Stimulated activated CD8-positive, alpha-beta memory T cell treated with anti-CD3 and anti-CD28 coated beads, Interleukin-12 subunit alpha, Interleukin-12 subunit beta, amount 100 ng/mL, for 24 hours (primary cell): ENCODE measurements around the gene PRR16.

Experiments used
- DNase-seq: peaks from one replicate; pipeline ENCODE4 v3.0.0-alpha.2; 2020; ENCODE audit errors: extremely low read depth

The PRR16 gene

DNA sequence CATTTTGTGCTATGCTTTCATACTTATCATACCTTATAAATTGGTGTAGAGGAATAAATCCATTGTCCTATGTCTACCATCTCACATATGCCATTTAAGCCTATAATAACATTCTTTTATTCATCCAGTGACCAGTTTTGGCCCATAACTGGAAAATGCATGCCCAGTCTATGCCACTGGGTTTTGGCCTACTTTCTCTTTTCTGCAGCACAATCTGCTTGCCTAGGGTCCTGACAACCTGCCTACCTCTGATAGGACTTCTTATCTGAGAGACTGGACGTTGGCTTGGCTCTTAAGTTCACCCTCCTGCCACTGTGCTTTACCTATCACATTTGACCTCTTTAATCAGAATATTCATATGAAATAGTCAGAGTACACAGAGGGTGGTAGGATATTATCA lies 103.0 kb downstream of the PRR16 start:
- DNase-seq, result no peak

DNA sequence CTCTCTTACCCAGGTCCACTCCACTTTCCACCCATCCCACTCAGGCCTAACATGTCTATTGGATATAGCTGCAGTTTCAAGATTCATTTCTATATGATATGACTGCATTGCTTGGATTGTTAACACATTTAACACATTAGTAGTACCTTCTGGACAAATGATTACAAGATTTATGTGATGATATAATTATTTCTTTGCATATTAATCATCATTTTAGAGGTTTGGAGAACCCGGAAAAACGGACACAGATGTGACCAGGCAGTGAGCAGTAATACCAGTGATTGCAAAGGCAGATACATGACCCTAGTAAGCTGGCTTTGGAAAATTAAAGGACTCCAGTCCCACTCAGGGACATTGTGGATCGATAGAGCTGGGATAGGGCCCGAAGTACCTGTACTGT lies 103.8 kb downstream of the PRR16 start:
- DNase-seq, result no peak

DNA sequence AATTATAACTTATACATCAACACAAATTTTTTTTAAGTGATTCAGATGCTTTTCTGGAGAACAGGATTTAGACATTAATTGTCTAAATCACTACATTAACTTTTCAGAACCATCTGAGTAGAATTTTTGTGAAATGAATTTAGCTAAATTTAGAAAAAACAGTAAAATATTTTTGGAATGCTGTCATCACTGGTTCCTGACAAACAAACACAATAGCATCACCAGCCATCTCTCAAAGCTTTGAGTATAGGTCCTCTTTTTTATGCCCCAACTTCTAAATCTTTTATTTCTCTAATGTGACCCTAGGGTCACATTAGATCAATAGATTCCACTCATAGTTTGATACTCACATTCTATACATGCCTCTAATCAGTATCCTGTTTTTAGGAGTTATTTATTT lies 104.6 kb downstream of the PRR16 start:
- no peak for DNase-seq

DNA sequence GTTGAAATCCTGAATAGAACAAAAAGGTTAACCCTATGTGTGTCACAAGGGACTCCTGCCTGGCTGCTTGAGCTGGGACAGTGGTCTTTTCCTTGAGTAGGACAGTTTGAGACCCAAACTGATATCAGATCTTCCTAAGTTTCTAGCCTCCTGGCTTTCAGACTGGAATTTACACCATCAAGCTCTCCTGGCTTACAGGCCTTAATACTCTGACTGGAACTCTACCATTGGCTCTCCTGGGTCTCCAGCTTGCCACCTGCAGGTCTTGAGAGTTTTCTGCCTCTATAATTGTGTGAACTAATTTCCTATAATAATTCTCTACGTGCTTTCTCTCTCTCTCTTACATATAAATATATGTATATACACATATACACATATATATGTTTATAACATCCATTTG lies 112.5 kb downstream of the PRR16 start:
- no peak for DNase-seq

DNA sequence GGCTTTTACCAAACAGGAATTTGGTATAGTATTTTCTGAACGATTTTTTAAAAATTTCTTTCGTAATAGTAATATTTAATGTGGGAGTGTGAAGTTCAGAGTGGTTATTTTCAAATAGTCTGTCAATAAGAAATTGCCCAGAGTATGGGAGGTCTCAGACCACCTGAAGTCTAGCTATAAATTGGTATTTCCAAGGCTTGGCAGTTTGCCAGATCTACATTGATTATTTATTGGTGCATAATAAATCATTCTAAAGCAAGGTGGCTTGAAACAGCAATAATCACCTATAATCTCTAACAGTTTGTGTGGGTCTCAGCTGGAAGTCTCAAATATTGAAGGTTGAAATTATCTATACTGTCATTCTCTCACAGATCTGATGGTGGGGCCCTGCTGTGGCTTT lies 118.5 kb downstream of the PRR16 start:
- DNase-seq, result no peak

DNA sequence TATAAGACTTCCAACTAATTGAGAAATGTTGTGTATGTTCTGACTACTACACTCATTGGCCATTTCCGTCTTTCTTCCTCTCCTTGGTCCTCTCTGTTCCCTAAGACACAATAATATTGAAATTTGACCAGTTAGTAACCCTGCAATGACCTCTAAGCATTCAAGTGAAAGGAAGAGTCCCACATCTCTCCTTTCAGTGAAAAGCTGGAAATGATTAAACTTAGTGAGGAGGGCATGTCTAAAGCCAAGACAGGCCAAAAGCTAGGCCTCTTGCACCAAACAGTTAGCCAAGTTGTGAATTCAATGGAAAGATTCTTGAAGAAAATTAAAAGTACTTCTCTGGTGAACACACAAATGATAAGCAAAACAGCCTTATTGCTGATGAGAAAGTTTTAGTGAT lies 122.5 kb downstream of the PRR16 start:
- no peak for DNase-seq

DNA sequence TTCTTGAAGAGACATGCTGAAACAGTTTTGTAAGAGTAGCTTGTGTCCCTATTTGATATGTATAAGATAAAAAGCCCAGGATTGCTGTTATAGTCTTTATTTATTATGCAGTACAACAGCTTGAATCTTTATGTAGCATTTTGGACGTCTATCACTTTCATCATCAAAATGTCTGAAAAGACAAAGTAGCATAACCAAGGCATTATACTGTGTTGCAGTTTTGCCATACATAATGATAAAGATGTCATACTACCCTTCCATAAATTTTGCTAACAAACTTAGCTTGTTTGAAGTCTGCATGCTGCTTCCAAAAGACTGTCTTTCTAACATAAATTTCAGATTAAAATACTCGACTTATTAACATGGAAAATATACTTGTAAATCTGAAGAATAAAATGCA lies 127.8 kb downstream of the PRR16 start:
- DNase-seq, result no peak

DNA sequence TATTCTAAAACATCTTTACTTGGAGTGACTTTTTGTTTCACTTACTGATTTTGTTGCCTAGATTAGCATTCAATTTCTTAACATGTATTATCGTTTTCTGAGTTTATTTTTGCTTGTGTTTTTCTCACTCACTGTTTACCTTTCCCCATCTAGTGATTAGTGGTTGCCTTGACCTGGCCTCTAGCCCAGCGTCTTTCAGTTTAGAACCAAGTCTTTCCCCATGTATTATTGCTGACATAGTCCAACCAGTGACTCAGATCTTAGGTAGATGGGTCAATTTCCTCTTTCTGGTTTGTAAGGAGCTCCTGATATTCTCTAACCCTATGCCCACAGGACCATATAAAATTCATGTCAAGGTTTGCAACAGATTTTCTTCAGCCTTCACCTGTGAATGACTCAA lies 135.5 kb downstream of the PRR16 start:
- no peak for DNase-seq

DNA sequence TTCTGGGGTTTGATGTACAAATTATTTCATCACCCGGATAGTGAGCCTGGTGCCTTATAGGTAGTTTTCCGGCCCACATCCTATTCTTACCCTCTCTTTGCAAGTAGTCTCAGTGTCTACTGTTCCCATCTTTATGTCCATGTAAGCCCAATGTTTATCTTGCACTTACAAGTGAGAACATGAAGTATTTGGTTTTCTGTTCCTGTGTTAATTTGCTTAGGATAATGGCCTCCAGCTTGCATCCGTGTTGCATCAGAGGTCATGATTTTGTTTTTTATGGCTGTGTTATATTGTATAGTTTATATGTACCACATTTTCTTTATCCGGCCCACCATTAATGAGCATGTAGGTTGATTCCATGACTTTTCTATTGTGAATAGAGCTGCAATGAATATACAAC lies 136.5 kb downstream of the PRR16 start:
- no peak for DNase-seq

DNA sequence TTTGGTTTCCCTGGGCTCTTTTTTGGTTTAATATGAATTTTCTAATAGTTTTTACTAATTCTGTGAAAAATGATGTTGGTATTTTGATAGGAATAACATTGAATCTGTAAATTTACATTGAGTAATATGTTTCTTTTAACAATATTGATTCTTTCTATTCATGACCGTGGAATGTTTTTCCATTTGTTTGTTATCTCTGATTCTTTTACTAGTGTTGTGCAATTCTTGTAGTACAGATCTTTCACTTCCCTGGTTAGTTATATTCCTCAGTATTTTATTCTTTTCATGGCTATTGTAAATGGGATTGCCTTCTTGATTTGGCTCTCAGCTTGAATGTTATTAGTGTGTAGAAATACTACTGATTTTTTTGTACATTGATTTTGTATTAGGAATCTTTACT lies 137.9 kb downstream of the PRR16 start:
- DNase-seq, result no peak

DNA sequence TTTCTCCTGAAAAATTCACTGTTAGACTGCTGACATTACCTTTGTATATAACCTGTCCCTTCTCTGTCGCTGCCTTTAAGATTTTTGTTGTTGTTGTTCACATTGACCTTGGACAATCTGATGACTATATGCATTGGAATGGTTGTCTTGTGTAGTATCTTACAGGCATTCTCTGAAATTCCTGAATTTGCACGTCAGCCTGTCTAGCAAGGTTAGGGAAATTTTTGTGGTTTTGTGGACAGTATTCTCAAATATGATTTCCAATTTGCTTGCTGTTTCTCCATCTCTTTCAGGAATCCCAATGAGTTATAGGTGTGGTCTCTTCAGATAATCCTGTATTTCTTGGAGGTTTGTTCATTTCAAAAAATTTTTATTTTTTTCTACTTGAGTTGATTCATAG lies 140.8 kb downstream of the PRR16 start:
- no peak for DNase-seq

DNA sequence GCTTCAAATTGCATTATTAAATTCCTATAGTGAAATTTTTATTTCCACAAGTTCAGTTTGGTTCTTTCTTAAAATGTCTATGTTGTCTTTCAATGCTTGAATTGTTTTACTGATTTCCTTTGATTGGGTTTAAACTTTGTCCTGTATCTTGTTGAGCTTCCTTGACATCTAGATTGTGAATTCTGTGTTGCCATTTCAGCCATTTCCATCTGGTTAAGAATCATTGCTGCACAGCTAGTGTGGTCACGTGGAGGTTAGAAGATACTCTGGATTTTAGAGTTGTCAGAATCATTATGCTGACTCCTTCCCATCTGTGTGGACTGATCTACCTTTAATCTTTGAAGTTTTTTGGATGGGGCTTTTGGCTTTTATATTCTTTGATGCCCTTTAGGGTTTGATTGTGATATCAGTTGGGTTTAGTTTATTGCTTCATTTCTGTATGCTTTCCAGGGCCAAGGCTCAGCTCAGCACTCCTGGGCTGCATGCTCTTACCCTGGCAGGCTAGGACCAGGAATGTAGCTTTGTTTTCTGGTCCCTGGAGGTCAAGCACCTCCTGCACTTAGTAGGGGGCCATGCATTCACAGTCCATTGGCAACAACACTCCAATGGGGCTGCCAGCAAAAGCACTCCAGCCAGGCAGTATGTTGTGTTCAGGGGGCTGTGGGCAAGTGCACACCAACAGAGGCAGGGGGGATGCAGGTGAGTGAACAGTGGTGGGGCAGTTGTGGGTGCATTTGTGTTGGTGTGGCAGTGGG lies 141.4 kb downstream of the PRR16 start:
- no peak for DNase-seq

DNA sequence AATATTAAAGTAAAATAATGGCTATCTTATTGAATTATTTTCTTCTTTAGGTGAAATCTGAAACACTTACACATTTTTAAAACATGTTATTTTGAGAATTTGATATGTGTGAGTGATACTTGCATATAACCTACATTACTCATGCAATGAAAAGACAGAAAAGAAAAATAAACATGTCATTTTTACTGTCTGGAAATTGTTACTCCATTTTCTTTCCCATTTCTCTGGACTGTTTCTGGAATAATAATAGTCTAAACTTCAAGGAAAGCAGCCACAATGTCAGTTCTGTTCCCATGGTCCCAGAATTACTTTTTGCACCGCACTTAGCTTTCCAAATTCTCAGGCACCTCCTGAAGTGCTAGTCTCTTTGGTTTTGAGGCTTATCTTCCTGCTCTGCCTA lies 145.5 kb downstream of the PRR16 start:
- DNase-seq, result no peak

DNA sequence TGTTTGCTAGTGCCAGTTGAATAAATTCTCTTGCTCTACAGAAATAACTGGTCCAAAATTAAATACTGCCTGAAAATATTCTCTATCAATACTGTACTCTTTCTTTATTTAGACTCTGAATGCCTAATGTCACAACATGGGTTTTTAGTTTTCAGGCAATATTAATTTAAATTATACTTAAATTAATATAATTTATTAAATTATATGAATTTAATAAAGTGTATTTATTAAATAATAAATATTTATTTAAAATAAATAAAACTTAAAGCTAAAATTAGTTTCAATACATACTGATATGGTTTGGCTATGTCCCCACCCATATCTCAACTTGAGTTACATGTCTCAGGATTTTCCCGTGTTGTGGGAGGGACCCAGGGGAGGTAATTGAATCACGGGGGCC lies 146.0 kb downstream of the PRR16 start:
- DNase-seq, result no peak

DNA sequence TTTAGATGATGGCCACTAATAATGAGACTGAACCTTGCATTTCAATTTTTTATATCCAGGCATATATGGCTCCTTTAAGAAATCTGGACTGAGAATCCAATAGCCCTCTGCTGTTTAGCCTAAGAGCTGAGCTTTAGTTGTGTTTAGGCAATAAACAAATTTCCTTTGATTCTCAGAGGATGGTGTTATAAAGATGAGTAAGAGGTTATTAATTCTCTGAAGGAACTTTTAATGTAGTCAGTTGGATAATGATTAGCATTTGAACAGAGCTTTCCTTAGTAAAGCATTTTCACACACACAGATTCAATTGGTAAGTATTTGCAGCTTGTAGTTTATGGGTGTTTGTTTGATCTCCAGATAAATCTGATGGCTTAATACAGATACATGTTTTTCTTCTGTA lies 149.6 kb downstream of the PRR16 start:
- no peak for DNase-seq

DNA sequence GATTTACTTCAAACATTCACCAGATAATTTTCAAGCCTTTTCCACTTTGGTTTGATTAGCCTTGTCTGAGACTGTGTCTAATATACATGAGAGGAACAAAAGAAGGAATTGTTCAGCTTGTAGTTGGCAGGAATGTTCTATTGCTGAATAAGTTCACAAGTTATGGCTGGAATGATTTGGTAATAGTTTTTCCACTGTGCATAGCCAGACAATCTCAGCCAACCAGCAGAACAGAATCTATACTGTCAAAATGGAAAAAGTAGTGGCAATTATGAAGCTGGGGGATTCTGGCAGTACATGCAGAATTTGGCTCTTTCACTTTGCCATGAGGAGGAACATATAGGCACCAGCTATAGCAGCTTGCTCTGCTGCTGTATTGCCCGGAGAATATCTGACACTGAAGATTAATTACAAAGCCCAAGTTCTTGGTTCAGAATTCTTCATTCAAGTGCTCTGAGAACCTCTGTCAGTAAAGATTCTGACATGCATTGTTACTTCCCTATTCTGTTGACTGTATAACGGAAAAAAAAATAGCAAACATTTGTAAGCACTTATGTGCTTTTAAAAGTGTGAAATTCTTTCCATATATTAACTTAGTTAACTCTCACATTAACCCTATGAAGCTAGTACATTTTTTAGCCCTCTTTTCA lies 150.6 kb downstream of the PRR16 start:
- DNase-seq, result no peak

DNA sequence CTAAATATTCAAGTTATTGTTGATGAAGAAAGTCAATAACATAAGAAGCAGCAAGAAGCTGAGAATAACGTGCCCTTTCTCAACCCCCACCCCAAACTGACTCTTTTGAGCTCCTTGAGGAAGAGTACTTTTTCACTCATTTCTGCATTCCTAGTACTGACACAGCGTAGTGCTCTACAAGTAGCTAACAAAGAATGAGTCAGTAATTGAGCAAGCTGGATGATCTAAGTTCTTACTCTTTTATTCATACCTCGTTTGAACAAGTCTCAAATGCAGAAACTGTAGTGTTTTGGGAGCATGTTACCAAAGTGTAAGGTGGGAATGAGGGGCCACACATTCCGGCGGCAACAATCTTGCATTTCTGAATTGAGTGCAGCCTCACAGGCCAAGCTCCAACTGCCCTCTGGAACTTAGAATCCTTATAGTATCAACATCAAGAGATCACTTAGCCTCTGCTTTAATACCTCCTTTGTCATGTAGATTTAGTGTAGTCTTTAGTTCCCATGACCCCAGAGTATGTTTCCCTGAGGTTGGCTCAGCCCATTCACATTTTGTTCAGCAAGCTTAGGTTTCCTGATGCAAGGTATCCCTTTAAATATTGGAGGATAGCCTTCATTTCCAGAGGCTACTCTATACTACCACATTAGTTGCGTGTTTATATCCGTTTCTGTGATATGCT lies 152.0 kb downstream of the PRR16 start:
- DNase-seq, result no peak

DNA sequence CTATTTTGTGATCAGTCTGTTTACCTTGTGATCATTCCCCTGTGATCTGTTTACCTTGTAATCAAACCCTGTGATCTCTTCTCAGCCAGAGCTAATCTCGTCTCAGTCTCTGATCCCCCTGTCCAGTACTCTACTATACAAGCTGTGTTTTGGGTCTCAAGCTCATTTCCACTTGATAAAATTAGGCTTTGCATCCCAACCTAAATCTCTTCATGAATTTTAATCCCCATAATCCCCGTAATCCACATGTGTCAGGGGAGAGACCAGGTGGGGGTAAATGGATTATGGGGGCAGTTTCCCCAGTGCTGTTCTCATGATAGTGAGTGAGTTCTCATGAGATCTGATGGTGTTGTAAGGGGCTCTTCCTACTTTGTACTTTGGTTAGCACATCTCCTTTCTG lies 157.2 kb downstream of the PRR16 start:
- no peak for DNase-seq

DNA sequence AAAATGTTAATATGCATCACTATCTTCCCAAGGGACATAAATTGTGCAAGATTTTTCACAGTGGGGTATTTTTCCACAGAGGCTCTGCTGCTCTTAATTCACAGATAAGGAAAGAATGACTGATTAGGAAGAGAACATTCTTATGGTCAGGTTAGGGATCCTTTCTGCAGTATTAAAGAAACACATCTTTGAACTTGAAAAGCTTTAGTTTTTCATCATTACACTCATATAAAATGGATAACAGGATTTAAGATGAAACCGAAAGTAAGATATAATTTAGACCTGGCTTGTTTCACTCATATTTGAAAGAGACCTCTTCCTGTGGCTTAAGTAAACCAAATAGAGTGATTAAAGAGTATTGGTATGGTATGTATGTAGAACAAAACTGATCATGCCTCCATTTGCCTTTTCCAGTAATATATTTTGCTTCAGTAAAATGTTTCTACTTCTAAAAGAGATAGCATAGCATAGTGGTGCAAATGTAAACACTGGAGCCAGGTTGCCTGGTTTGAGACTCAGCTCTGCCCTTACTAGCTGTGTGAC lies 160.0 kb downstream of the PRR16 start:
- DNase-seq, result no peak

DNA sequence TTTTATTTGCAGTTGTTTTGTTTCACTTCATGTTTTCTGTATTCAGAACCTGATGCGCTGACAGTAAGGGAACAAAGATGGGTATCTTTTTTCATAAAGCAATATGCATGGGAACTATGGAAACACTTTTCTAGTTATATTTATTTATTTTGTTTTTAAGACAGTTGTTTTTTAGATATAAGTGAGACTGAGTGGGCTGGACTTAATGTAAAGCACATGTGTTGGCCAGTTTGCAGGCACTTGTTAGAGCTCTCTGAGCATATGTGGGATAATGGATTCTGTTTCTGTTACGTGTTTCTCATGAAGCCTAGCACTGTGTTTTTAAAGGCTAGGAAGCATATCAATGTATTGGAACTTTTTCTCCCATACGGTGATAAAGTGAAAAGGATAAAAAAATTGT lies 164.1 kb downstream of the PRR16 start:
- DNase-seq, result no peak

DNA sequence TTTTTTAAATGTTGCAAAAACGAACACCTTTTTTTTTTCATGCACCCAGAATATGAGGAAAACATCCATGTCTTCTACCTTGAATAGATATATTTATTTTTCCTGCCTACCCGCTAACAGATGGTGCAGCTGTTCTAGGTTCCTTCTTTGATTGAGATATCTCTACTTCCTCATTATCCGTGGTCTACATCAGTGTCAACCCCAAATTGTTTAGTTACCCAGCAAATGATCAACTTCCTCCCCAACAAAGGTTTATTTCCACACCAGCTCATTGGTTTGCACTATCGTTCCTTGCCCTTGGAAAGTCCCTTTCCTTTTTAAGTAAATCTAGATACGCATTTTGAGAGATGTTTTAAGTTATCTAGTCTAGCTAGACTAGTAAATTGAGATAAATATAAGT lies 166.4 kb downstream of the PRR16 start:
- DNase-seq, result no peak

DNA sequence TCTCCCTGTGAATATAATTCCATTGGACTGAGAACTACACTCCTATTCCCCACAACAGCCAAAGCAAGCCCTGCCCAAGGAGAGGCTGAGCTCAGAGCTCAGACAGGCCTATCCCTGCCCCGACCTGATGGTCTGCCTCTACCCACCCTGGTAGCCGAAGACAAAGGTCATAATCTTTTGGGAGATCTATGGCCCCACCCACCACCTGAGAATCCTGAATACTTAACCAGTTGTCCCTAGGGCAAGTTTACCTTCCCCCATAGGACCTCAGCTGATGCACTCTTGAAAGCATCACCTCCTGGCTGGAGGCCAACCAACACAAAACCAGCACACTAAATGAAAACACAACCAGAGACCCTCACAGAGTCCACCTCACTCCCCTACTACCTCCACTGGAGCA lies 167.5 kb downstream of the PRR16 start:
- DNase-seq, result no peak

DNA sequence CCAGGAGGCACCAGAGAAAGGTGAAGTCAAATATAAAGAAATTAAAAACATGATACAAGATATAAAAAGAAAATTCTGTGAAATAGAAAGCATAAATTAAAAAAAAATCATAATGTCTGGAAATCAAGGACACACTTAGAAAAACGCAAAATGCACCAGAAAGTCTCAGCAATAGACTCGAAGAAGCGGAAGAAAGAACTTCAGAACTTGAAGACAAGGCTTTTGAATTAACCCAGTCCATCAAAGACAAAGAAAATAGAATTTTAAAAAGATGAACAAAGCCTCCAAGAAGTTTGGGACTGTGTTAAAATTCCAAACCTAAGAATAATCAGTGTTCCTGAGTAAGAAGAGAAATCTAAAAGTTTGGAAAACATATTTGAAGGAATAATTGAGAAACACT lies 168.3 kb downstream of the PRR16 start:
- no peak for DNase-seq
